ENCODE results near the gene ICAM2.

- TF ChIP-seq EZH2phosphoT487 (IDR thresholded peaks at IDR 0.05; ENCODE audit: insufficient read depth, low read depth) (no peak), EZH2 (IDR thresholded peaks at IDR 0.05; ENCODE audit: insufficient read depth, poor library complexity, severe bottlenecking) (no peak)
Measured at GRCh38 chr17:64001091-64001579, 19.3 kb downstream of the ICAM2 start.
